ENCODE measurements around the gene RNF26.

DNA sequence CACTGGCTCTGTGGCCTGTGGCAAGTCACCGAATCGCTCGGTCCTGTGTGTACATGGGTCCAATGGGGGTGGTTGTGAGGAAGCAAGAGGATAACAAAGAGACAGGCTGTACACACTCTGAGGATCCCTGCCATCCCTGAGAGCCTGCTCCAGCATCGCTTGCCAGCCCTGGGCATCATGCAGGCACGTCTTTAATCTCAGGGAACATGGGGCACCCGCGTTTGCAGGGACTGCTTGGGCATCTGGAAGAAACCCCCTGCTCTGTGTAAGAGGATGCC lies 7.6 kb downstream of the RNF26 start:
- no peak for TF ChIP-seq CTCF (IDR thresholded peaks at IDR 0.05)
- TF ChIP-seq POLR2A (IDR thresholded peaks at IDR 0.05): no peak
